GM23338 (cell line): ENCODE data around the gene FKBP10.

ENCODE experiments used
- EZH2 ChIP-seq: fragments of 200-600 bp; sonication (generic); IDR thresholded peaks from one replicate; pipeline ENCODE4 v1.8.0; 2017; ENCODE audit warnings: antibody characterized with exemption, mild to moderate bottlenecking, low read depth; ENCODE audit not compliant: unreplicated experiment
- JUNB ChIP-seq: IDR thresholded peaks from one replicate; pipeline ENCODE4 v1.6.1; 2016; ENCODE audit warnings: antibody characterized with exemption; ENCODE audit not compliant: unreplicated experiment
- TF ChIP-seq, protein P1 (sequence below), 2 experiments: fragments of 200-600 bp in 1 of 2; sonication (generic) in 1 of 2; conservative IDR thresholded peaks; 2 replicates each; pipeline versions ENCODE4 v1.5.1 to v1.6.1; 2016 to 2017; ENCODE audit warnings: antibody characterized with exemption in 2 of 2, low read depth in 2 of 2, mild to moderate bottlenecking in 2 of 2, moderate library complexity in 1 of 2

DNA sequence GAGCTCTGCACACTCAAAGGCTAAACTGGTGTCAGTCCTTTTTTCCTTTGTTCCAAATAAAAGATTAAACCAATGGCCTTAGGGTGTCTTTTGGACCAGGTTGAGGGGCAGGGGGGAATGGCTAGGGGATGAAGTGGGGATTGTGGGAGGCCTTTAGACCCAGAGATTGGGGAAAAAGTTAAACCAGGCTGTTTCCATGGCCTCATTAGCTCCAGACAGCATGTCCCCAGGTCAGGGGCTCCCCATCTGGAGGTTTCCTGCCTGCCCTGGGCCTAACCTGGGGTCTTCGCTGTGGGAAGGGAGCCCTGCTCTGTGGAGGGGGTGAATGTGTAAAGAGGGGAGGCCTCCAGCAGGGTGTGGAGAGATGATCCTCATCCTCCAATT is 10.3 kb downstream of the FKBP10 start:
- TF ChIP-seq, protein P1, sequence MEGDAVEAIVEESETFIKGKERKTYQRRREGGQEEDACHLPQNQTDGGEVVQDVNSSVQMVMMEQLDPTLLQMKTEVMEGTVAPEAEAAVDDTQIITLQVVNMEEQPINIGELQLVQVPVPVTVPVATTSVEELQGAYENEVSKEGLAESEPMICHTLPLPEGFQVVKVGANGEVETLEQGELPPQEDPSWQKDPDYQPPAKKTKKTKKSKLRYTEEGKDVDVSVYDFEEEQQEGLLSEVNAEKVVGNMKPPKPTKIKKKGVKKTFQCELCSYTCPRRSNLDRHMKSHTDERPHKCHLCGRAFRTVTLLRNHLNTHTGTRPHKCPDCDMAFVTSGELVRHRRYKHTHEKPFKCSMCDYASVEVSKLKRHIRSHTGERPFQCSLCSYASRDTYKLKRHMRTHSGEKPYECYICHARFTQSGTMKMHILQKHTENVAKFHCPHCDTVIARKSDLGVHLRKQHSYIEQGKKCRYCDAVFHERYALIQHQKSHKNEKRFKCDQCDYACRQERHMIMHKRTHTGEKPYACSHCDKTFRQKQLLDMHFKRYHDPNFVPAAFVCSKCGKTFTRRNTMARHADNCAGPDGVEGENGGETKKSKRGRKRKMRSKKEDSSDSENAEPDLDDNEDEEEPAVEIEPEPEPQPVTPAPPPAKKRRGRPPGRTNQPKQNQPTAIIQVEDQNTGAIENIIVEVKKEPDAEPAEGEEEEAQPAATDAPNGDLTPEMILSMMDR (conservative IDR thresholded peaks at IDR 0.05; ENCODE audit: low read depth in 2 of 2), result no peak
- TF ChIP-seq EZH2 (no peak), JUNB (no peak)
